ENCODE data around the gene BAD. TPM values are rescaled to one million over a fixed set of nuclear protein-coding genes. Genes with fewer than 3 reads are reported as not detected.

BAD gene
- total and polyA plus RNA-seq, 10 of the 15 experiments (the other 5 are each of a cell fraction or from before 2014, with no cell fraction given), result 1.5 to 67.2 (median 39.6) TPM

- FAIRE-seq (no peak), ATAC-seq (no peak), DNase-seq (ENCODE audit: low read depth, low spot score) (no peak)
- Histone ChIP-seq H3K27me3 (replicated peaks in 1 of 2; ENCODE audit: control insufficient read depth in 2 of 2, insufficient read depth in 2 of 2, low read length in 1 of 2) (no peaks in the 10 kb centered on the region), H3K4me2 (ENCODE audit: control insufficient read depth, insufficient read depth) (no peak overlapping the region), H3K4me3 (no peak overlapping the region), H3K4me1 (ENCODE audit: control insufficient read depth, insufficient read depth, low read length) (peaks cover 11% of the 10 kb centered on the region), H3K36me3 (ENCODE audit: control insufficient read depth in 2 of 2, insufficient read depth in 2 of 2, low read length in 1 of 2) (peaks cover 0 to 5% of the 10 kb centered on the region in 2 experiments; a peak in 2 of 4 replicates), H4K20me1 (ENCODE audit: control insufficient read depth, insufficient read depth) (no peaks in the 10 kb centered on the region), H3K9me3 (replicated peaks; ENCODE audit: control insufficient read depth, insufficient read depth, low read length) (no peaks in the 10 kb centered on the region), H3K79me2 (ENCODE audit: control insufficient read depth, insufficient read depth, low read length) (no peaks in the 10 kb centered on the region), H2AFZ (ENCODE audit: control insufficient read depth, low read depth, low read length) (no peak overlapping the region), H3K9ac (ENCODE audit: control insufficient read depth, insufficient read depth, low read length) (no peak overlapping the region), H3K27ac (ENCODE audit: control insufficient read depth, insufficient read depth) (no peak overlapping the region)
- CTCF ChIA-PET, result interaction anchor here (1.6 to 2.0 kb wide), 2 partner anchors 13 to 38 kb away, joined by 4 to 9 read pairs; no protein-coding TSS in a partner anchor
- 89% methylated on average over 42 of the region's 42 CpGs for WGBS (ENCODE audit: insufficient coverage, insufficient replicate concordance, low lambda C conversion rate, missing lambda C conversion rate)
- in situ Hi-C loops (cut with MboI), result no loop called here
- no TSS peak for BruUV-seq (replicated peaks)
- POLR2A ChIA-PET, result interaction anchor here (1.0 kb wide), 1 partner anchor 13 kb away, joined by 3 read pairs; no protein-coding TSS in a partner anchor
- TF ChIP-seq ZSCAN29 (IDR thresholded peaks at IDR 0.05) (no peak), JUND (IDR thresholded peaks at IDR 0.05; ENCODE audit: low read depth, low read length) (no peak), LARP7 (IDR thresholded peaks at IDR 0.05) (no peak), NRF1 (conservative IDR thresholded peaks at IDR 0.05; ENCODE audit: low read depth, low read length) (no peak), CTCF (IDR thresholded peaks at IDR 0.05 in 2 of 3, conservative IDR thresholded peaks at IDR 0.05 in 1 of 3; ENCODE audit: control insufficient read depth in 2 of 3, extremely low read depth in 1 of 3, insufficient read depth in 1 of 3, low read depth in 3 of 3, low read length in 3 of 3) (no peak), MEF2A (IDR thresholded peaks at IDR 0.05; ENCODE audit: insufficient read depth, low read depth, low read length) (no peak), SP1 (IDR thresholded peaks at IDR 0.05; ENCODE audit: low read depth, low read length) (no peak), ZBED1 (IDR thresholded peaks at IDR 0.05; ENCODE audit: borderline replicate concordance) (no peak), RCOR1 (conservative IDR thresholded peaks at IDR 0.05; ENCODE audit: low read depth, low read length) (no peak), NFYB (IDR thresholded peaks at IDR 0.05; ENCODE audit: insufficient read depth, low read depth, low read length) (no peak), TBL1XR1 (IDR thresholded peaks at IDR 0.05; ENCODE audit: low read depth, low read length) (no peak), YBX1 (IDR thresholded peaks at IDR 0.05) (no peak)
- SMC1A ChIA-PET (ENCODE audit: uncharacterized antibody, unreplicated experiment), result no interaction called here
- intact Hi-C loops (cut with micrococcal nuclease; ENCODE audit: unreplicated experiment), result no loop called here
- RAD21 ChIA-PET (ENCODE audit: unreplicated experiment), result interaction anchor here (0.5 kb wide), 1 partner anchor 47 kb away, joined by 3 read pairs; no protein-coding TSS in a partner anchor
Observed at GRCh38 chr11:64262271-64263002, 22.0 kb downstream of the BAD start.
